NT2/D1 (cell line): Measurements from ENCODE around the gene CRYGN.

ENCODE experiments used
- YY1 ChIP-seq: IDR thresholded peaks from 2 replicates; pipeline ENCODE4 v1.6.1; 2011; ENCODE audit not compliant: insufficient read length, insufficient read depth
- ZNF274 ChIP-seq: IDR thresholded peaks from 2 replicates; pipeline ENCODE4 v1.6.1; 2011; ENCODE audit warnings: mild to moderate bottlenecking, low read depth, low read length

- TF ChIP-seq ZNF274, result no peak
- no peak for TF ChIP-seq YY1
Observed at GRCh38 chr7:151454932-151455530, 15.1 kb upstream of the CRYGN start.
